Measurements from ENCODE around the gene HIPK2.

DNA sequence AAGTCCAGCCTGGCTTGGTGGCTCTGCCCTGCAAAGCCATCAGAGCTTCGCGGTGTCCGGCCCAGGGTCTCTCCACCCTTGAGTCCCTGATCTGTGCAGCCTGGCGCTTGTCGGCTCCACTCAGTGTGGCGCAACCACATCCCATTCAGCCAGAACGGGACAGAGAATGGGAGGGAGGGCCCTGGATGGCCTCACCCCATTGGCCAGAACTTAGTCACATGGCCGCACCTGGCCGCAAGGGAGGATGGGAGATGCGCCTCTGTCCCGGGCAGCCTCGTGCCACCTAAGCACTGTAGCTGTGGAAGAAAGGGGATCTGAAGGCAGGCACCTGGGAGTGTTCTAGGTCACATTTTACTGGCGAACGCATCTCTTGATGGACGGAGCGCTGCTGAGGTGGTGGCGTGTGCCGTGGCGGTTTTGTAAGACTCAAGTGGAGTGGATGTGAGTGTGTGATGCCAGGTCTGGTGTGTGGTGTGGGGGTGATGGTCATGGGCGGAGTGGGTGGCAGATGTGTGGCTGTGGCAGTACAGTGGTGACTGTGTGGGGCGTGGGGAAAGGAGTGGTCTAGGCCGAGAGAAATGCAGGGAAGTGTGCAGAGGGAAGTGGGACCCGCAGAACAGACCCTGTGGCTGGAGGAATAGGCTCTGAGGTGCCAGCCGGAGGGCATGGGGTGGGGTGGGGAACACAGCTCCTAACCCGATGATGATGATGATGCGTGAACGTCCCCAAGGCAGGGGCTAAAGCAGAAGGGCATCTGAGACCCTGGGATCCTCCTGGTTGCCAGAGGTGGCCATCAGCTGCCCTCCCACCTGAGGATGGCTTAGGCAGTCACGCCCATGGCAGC lies 235.3 kb downstream of the HIPK2 start:
- TF ChIP-seq, protein P1, sequence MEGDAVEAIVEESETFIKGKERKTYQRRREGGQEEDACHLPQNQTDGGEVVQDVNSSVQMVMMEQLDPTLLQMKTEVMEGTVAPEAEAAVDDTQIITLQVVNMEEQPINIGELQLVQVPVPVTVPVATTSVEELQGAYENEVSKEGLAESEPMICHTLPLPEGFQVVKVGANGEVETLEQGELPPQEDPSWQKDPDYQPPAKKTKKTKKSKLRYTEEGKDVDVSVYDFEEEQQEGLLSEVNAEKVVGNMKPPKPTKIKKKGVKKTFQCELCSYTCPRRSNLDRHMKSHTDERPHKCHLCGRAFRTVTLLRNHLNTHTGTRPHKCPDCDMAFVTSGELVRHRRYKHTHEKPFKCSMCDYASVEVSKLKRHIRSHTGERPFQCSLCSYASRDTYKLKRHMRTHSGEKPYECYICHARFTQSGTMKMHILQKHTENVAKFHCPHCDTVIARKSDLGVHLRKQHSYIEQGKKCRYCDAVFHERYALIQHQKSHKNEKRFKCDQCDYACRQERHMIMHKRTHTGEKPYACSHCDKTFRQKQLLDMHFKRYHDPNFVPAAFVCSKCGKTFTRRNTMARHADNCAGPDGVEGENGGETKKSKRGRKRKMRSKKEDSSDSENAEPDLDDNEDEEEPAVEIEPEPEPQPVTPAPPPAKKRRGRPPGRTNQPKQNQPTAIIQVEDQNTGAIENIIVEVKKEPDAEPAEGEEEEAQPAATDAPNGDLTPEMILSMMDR (IDR thresholded peaks at IDR 0.05) = no peak
- TF ChIP-seq POLR2A (IDR thresholded peaks at IDR 0.05) = no peak

Data from body of pancreas (tissue), 4 donors.